Stromal cell of bone marrow (primary cell): ENCODE results near the gene KLF11.

Experiments used
- DNase-seq: peaks from one replicate; pipeline ENCODE4 v3.0.0-alpha.2; 2012; ENCODE audit warnings: low read depth

The KLF11 gene

GRCh38 chr2:10064932-10065772 is 21.8 kb downstream of the KLF11 start:
- no peak for DNase-seq

GRCh38 chr2:10065773-10066055 is 22.4 kb downstream of the KLF11 start:
- no peak for DNase-seq

- DNase-seq, result no peak
Observed at GRCh38 chr2:10067330-10067729, 24.0 kb downstream of the KLF11 start.

GRCh38 chr2:10067881-10068280 is 24.5 kb downstream of the KLF11 start:
- DNase-seq, result no peak

GRCh38 chr2:10071176-10071575 is 27.8 kb downstream of the KLF11 start:
- no peak for DNase-seq

- no peak for DNase-seq
Observed at GRCh38 chr2:10071595-10071994, 28.2 kb downstream of the KLF11 start.

- peak; percentile 69 for DNase-seq
Observed at GRCh38 chr2:10072656-10073480, 29.5 kb downstream of the KLF11 start.

- DNase-seq, result no peak
Observed at GRCh38 chr2:10073706-10074105, 30.4 kb downstream of the KLF11 start.

GRCh38 chr2:10075101-10075500 is 31.8 kb downstream of the KLF11 start:
- DNase-seq, result no peak

GRCh38 chr2:10075571-10076209 is 32.3 kb downstream of the KLF11 start:
- DNase-seq, result no peak

GRCh38 chr2:10076511-10076910 is 33.2 kb downstream of the KLF11 start:
- DNase-seq, result no peak

GRCh38 chr2:10076988-10077527 is 33.7 kb downstream of the KLF11 start:
- no peak for DNase-seq

- DNase-seq, result no peak
Observed at GRCh38 chr2:10078001-10078400, 34.7 kb downstream of the KLF11 start.

GRCh38 chr2:10078704-10079265 is 35.4 kb downstream of the KLF11 start:
- DNase-seq, result peak; percentile 33

GRCh38 chr2:10079266-10079869 is 36.0 kb downstream of the KLF11 start:
- peak; percentile 70 for DNase-seq

GRCh38 chr2:10079870-10080535 is 36.7 kb downstream of the KLF11 start, which contains the start of gene CYS1:
TSS of gene CYS1 (minus strand) at chr2:10080411. CDS start at chr2:10080223, 188 bp downstream.
- DNase-seq, result no peak

GRCh38 chr2:10080536-10081304 is 37.4 kb downstream of the KLF11 start:
- no peak for DNase-seq

- no peak for DNase-seq
Observed at GRCh38 chr2:10083046-10083445, 39.7 kb downstream of the KLF11 start.

GRCh38 chr2:10083692-10084211 is 40.4 kb downstream of the KLF11 start:
- no peak for DNase-seq

- no peak for DNase-seq
Observed at GRCh38 chr2:10084223-10084865, 41.0 kb downstream of the KLF11 start.
